NCI-H2227 (cell line): Measurements from ENCODE around the gene VKORC1.

Source experiments
- DNase-seq: peaks from one replicate; lab custom pipeline; 2025; ENCODE audit not compliant: unreplicated experiment; lab: John Stamatoyannopoulos, UW

Gene VKORC1

DNA sequence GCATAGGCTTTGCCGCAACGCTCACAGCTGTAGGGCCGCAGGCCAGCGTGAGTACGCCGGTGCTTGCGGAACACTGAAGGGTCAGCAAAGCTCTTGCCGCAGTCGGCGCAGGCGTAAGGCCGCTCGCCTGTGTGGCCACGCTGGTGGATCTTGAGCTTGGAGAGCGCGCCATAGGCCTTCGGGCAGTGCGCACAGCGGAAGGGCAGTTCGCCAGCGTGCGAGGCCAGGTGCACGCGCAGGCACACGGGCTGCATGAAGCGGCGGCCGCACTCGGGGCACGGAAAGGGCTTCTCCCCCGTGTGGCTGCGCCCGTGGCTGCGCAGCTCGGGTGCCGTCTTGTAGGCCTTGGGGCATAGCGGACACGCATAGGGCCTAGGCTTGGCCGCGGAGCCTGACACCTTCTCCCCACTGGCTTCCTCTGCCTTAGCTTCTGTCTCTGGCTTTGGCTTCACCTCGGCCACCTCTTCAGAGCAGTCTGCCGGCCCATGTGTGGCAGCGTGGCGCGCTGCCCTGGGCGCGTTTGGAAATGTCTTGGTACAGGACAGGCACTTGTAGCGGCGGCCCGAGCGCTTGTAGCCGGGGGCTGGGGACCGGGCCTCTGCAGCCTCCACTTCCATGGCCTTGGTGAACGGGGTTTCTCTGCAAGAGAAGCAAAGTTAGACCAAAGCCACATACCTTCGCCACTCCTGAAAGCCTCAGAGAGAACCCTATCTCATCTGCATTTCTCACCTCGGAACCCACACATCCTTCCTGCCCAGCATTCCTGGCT, 30.6 kb downstream of the VKORC1 start:
- no peak for DNase-seq

DNA sequence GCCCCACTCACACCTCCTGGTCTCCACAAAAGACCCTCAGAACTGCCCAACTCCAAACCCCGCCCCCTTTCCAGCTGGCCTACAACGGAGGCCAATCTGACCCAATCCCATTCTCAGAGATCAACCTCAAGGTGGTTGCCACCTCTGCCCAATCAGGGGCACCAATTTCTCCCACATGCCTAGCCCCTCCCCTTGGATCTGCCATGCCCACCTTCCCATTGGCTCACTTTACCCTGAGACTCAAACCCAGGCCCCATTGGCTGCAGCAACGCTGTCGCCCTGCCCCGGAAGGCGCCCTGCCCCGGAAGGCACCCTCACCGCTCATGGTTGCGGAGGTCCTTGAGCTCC, 31.1 kb downstream of the VKORC1 start:
- no peak for DNase-seq

DNA sequence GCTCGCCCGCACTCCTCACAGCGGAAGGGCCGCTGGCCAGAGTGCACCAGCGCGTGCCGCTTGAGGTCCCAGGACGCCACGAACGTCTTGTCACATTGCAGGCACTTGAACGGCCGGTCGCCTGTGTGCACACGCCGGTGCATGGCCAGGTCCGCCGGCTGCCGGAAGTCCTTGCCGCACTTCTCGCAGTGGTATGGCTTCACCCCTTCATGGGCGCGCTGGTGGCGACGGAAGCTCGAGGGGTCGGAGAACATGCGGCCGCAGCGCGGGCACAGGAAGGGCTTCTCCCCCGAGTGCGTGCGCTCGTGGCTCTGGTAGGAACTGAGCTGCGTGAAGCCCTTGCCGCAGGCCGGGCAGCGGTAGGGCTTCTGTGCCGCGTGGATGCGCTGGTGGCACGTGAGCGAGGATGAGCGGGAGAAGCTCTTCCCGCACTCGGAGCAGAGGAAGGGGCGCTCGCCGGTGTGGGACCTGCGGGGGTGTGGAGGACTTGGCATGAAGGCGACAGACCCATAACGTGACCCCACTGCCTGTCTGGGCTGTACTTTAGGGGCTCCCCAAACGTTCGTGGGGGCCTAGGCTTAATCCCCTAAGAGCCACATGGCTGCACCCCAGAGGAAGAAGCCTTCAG, 32.7 kb downstream of the VKORC1 start:
- DNase-seq = no peak

DNA sequence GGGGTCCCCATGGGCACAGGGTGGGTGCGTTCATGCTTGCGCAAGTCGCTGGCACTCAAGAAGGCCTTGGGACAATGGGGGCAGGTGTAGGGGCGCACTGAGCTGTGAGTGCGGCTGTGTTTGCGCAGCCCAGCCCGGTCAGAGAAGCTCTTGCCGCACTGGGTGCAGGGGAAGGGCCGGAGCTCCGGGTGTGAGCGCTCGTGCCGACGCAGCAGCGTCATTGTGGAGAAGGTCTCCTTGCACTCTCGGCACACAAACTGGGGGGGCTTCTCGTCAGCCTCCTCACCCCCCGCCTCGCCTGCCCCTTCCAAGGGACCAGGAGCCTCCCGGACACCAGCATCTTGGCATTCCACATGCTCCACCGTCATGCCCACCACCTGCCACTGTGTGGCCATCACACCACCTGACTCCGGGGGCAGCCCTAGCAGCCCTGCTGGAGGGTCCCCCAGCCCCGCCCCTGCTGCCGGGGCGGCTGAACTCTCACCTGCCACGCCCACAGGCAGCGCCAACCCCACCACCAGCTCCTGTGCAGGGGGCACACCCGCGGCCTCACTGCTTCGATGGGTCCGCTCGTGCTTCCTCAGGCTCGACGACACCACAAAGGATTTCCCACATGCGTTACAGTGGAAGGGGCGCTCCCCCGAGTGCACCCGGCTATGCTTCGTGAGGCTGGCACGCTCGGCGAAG, 33.3 kb downstream of the VKORC1 start:
- no peak for DNase-seq

DNA sequence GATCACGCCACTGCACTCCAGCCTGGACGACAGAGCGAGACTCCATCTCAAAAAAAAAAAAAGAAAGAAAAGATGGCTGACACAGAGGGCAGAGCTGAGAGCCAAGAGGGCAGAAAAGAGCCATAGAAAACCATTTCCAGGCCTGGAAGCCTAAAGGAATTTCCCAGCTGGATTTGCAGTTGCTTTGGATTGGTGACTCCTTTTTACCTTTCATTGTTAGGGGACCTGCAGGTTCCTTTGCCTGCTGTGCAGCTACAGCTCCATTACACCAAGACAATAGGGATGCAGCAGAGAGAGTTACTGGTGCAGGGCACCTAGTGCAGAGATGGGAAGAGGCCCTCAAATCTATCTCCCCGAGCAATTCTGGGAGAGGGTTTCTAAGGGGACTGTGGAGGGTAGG, 39.0 kb downstream of the VKORC1 start:
- DNase-seq = no peak

DNA sequence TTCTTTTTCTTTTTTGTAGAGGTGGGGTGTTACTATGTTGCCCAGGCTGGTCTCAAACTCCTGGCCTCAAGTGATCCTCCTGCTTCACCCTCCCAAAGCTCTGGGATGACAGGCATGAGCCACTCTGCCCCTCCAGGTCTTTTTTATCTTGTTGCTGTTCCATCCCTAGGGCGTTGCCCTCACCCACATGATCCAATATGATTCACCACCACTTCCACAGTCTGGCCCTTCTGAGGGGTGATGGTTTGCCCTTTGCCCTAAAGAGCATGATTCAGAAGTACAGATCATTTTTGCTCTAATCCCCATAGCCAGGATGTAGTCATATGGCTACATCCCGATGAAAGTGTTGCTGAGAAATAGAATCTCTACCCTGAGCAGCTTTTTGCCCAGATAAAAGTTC, 42.5 kb downstream of the VKORC1 start:
- DNase-seq = no peak

DNA sequence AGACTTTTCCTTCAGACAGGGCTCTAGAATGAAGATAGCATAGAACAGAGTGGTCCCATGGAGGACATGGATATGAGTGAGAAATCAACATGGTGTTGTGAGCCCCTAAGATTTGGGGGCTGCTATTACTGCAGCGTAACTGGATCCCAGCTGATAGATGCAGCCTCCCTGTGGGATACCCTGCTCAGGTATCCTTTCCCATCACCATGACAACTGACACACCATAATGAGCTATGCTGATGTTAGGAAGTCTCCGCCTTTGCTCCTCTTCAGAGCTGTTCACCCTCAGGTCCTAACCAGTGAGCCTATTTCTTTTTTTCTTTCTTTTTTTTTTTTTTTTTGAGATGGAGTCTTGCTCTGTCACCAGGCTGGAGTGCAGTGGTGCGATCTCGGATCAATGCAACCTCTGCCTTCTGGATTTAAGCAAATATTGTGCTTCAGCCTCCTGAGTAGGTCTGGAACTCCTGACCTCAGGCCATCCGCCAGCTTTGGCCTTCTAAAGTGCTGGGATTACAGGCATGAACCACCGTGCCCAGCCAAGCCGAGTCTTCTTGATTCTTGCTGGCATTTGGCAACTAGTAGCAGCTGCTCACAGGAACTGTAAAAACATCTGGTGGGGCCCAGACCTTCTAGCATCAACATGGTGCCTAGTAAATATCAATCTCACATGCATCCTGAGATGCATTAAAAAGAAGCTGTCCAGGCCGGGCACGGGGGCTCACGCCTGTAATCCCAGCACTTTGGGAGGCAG, 44.1 kb downstream of the VKORC1 start:
- no peak for DNase-seq

DNA sequence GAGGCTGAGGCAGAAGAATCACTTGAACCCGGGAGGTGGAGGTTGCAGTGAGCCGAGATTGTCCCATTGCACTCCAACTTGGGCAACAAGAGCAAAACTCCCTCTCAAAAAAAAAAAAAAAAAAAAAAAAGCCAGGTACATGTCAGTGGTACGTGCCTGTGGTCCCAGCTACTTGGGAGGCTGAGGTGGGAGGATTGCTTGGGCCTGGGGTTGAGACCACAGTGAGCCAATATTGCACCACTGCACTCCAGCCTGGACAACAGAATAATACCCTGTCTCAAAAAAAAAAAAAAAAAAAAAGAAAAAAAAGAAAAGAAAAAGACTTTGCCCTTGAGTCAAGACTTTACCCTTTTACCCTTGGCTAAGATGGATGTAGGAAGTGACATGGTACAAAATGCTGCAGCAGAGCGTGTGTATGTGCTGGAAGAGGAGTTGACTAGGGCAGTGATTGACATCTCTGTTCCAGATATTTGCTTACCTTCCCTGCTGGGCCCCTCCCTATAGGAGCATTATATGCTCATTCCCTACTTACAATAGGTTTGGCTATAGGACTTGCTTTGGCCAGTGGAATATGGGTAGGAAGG, 50.6 kb downstream of the VKORC1 start:
- DNase-seq = no peak

DNA sequence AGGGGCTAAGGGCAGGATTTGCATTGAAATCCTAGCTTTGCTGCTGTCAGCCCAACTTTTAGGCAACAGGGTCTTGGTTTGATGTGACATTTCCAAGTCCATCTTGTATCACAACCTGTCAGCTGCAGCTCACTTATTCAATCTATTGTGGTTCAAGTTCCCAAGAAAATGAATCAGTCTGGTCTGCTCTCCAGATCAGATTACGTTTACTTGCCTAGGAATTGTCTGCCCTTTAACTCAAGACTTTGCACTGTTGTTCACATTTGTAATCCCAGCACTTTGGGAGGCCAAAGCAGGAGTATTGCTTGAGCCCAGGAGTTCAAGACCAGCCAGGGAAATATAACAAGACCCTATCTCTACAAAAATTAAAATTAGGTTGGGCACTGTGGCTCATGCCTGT, 51.2 kb downstream of the VKORC1 start:
- no peak for DNase-seq

DNA sequence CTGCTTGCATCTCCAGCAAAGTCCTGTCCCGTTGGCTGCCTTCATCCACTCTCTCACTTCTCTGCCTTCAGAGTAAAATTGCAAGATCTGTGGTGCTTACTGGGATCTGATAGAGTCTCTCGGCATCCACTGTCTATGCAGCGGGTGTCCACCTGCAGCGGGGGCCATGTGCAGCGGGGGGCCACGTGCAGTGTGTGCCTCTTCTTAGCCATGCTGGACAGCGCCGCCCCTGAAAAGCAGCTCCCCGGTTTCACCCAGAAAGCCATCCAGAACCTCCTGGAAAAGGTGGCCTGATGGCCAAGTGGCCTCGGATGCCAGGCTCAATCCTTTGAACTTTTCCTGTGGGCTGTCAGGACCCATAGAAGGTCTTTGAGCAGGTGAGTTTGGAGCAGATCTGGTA, 51.7 kb downstream of the VKORC1 start:
- no peak for DNase-seq
